Smooth muscle cell (in vitro differentiated cells): ENCODE results near the gene DNAJB6. TPM values are rescaled to one million over a fixed set of nuclear protein-coding genes. Genes with fewer than 3 reads are reported as not detected.
A peak's percentile ranks its signal among the peaks of the same experiment; 100 is the strongest.

ENCODE experiments used
- DNase-seq: peaks from one replicate; lab custom pipeline; 2025; ENCODE audit not compliant: unreplicated experiment; lab: John Stamatoyannopoulos, UW
- H2AFZ ChIP-seq: fragments of 200-600 bp; sonication (generic); 2 replicates; pipeline ENCODE4 v1.6.0; 2016; ENCODE audit warnings: antibody characterized with exemption, low read depth, mild to moderate bottlenecking
- H3F3A ChIP-seq: fragments of 200-600 bp; sonication (generic); 2 replicates; pipeline ENCODE4 v1.6.0; 2017; ENCODE audit warnings: antibody characterized with exemption, low read depth
- H3K27ac ChIP-seq: fragments of 200-600 bp; sonication (generic); 2 replicates; pipeline ENCODE4 v1.5.1; 2016; ENCODE audit warnings: low read depth, mild to moderate bottlenecking
- H3K27me3 ChIP-seq: fragments of 200-600 bp; sonication (generic); 2 replicates; pipeline ENCODE4 v1.6.1; 2016; ENCODE audit warnings: low read depth, mild to moderate bottlenecking
- H3K36me3 ChIP-seq: fragments of 200-600 bp; sonication (generic); 2 replicates; pipeline ENCODE4 v1.5.1; 2016; ENCODE audit warnings: low read depth
- H3K4me1 ChIP-seq: fragments of 200-600 bp; sonication (generic); 2 replicates; pipeline ENCODE4 v1.5.1; 2016; ENCODE audit warnings: low read depth
- H3K4me2 ChIP-seq: fragments of 200-600 bp; sonication (generic); 2 replicates; pipeline ENCODE4 v1.6.0; 2016; ENCODE audit warnings: mild to moderate bottlenecking
- H3K4me3 ChIP-seq: fragments of 200-600 bp; sonication (generic); 2 replicates; pipeline ENCODE4 v1.5.1; 2016; ENCODE audit warnings: mild to moderate bottlenecking
- H3K79me2 ChIP-seq: fragments of 200-600 bp; sonication (generic); 2 replicates; pipeline ENCODE4 v1.6.0; 2016; ENCODE audit warnings: low read depth, mild to moderate bottlenecking
- H3K9ac ChIP-seq: fragments of 200-600 bp; sonication (generic); 2 replicates; pipeline ENCODE4 v1.6.0; 2016; ENCODE audit warnings: low read depth
- H3K9me3 ChIP-seq: fragments of 200-600 bp; sonication (generic); replicated peaks from 2 replicates; pipeline ENCODE4 v1.5.1; 2016; ENCODE audit warnings: low read depth
- H4K20me1 ChIP-seq: fragments of 200-600 bp; sonication (generic); 2 replicates; pipeline ENCODE4 v1.6.0; 2016; ENCODE audit warnings: low read depth
- WGBS: methylation state at CpG from one replicate; pipeline ENCODE4 v1.1.7; 2016; ENCODE audit warnings: low lambda C conversion rate; 5-methylcytosine and 5-hydroxymethylcytosine counted together
- polyA plus RNA-seq: library from polyadenylated mRNA; unstranded; fragments of >200 nt; fragmentation: Nextera tagmentation; extraction: Ambion mirVana; gene quantifications from 2 replicates; pipeline ENCODE4 v1.2.1, GENCODE V29; 2016
- total RNA-seq: library from RNA; depleted of rRNA; stranded (reverse); fragments of >200 nt; gene quantifications from 2 replicates; pipeline ENCODE4 v1.2.3, GENCODE V29; 2014
- TF ChIP-seq, protein P1 (sequence below): fragments of 200-600 bp; sonication (generic); IDR thresholded peaks from 2 replicates; pipeline ENCODE4 v1.5.1; 2017; ENCODE audit warnings: borderline replicate concordance, mild to moderate bottlenecking, antibody characterized with exemption; ENCODE audit not compliant: insufficient read depth, poor library complexity, severe bottlenecking

The DNAJB6 gene
- total and polyA plus RNA-seq, 2 experiments from 2014 or later: 103 to 104 TPM

GRCh38 chr7:157352516-157352915 lies 15.7 kb downstream of the DNAJB6 start:
- H3K36me3 ChIP-seq: no peaks in the 10 kb centered on the region
- H4K20me1 ChIP-seq: peaks cover 100% of the 10 kb centered on the region

DNA sequence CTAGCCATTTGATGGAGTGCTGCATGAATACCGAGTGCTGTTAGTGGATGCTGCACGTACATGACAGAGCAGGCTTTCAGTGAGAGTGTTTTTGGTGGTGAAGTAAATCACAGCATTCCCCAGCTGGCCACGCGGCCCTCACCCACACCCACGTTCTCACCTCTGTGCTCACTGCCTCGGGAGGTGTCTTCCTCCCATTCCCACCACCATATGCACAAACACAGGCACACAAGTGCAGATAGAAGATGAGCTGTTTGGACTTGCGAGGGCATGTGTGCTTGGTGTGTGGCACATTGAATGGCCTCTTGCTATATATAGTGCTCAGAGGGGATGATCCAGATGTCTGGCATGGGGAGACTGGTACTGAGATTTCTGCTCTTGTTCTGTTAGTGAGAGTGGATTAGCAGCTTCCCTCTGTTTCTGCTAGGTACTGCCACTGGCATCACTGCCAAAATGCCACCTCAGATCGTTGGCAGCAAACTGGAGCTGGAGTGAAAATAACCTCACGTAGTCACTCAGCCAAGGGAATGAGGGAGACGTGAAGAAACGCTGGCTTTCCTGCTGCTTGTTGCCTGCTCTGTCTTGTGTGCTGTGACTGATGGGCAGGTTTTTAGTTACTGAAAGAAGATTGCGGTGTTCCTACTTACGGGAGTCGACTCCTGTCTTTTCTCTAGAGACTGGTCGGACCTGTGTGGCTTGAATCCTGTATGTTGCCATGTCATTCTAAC lies 19.1 kb downstream of the DNAJB6 start:
- Histone ChIP-seq H3K9me3 (no peaks in the 10 kb centered on the region), H3K9ac (no peak overlapping the region), H3K4me3 (no peak overlapping the region), H2AFZ (no peak overlapping the region), H3K4me1 (peaks cover 9% of the 10 kb centered on the region), H3K36me3 (no peaks in the 10 kb centered on the region), H3F3A (peaks cover 7% of the 10 kb centered on the region), H3K27ac (peak overlapping the region; percentile 66), H3K27me3 (no peaks in the 10 kb centered on the region), H3K79me2 (peaks cover 100% of the 10 kb centered on the region), H3K4me2 (peak overlapping the region; percentile 64), H4K20me1 (peaks cover 100% of the 10 kb centered on the region)
- TF ChIP-seq, protein P1, sequence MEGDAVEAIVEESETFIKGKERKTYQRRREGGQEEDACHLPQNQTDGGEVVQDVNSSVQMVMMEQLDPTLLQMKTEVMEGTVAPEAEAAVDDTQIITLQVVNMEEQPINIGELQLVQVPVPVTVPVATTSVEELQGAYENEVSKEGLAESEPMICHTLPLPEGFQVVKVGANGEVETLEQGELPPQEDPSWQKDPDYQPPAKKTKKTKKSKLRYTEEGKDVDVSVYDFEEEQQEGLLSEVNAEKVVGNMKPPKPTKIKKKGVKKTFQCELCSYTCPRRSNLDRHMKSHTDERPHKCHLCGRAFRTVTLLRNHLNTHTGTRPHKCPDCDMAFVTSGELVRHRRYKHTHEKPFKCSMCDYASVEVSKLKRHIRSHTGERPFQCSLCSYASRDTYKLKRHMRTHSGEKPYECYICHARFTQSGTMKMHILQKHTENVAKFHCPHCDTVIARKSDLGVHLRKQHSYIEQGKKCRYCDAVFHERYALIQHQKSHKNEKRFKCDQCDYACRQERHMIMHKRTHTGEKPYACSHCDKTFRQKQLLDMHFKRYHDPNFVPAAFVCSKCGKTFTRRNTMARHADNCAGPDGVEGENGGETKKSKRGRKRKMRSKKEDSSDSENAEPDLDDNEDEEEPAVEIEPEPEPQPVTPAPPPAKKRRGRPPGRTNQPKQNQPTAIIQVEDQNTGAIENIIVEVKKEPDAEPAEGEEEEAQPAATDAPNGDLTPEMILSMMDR: no peak
- DNase-seq: no peak
- WGBS: 69% methylated on average over 15 of the region's 15 CpGs

More at GRCh38 chr7:157352516-157352915, 15.7 kb downstream of the DNAJB6 start:
- TF ChIP-seq, protein P1: no peak
- Histone ChIP-seq H3K27ac (peak overlapping the region; percentile 42), H3F3A (peaks cover 12% of the 10 kb centered on the region), H3K4me1 (peaks cover 9% of the 10 kb centered on the region), H3K27me3 (no peaks in the 10 kb centered on the region), H3K4me3 (no peak overlapping the region), H3K79me2 (peaks cover 100% of the 10 kb centered on the region), H2AFZ (no peak overlapping the region), H3K4me2 (no peak overlapping the region), H3K9me3 (no peaks in the 10 kb centered on the region), H3K9ac (no peak overlapping the region)
- 85% methylated on average over 6 of the region's 6 CpGs for WGBS
- DNase-seq: no peak

DNA sequence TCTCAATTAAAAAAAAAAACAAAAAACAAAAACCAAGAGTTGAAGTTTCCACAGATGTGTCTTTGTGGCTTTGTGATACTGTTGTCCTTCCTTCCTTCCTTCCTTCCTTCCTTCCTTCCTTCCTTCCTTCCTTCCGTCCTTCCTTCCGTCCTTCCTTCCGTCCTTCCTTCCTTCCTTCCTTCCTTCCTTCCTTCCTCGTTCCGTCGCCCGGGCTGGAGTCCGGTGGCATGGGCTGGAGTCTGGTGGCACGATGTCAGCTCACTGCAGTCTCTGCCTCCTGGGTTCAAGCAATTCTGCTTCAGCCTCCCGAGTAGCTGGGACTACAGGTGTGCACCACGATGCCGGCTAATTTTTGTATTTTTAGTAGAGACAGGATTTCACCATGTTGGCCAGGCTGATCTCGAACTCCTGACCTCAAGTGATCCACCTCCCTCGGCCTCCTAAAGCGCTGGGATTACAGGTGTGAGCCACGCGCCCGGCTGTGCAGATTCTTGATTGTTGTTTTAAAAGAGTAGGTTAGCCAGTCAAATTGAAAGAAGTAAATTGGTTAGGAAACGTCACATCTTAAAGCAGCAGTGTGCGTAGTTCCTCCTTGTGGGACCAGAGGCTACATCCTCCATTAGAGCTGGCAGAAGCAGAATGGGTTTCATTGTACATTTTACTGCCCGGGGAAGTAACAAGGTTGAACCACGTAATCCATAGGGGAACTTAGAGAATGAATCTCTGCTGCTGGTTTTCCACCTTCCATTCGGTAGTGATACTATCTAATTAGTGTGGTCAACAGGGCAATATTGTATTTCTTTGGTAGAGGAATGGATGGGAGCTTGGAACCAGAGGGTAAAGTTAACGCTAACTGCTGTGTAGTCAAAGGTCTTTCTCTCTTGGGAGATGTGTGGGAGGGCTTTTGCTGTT lies 20.6 kb downstream of the DNAJB6 start:
- Histone ChIP-seq H3K4me2 (no peak overlapping the region), H3F3A (peaks cover 7% of the 10 kb centered on the region), H3K79me2 (peaks cover 100% of the 10 kb centered on the region), H3K9me3 (no peaks in the 10 kb centered on the region), H3K4me3 (no peak overlapping the region), H3K27me3 (no peaks in the 10 kb centered on the region), H3K27ac (peak overlapping the region; percentile 66), H3K36me3 (no peaks in the 10 kb centered on the region), H3K4me1 (peaks cover 9% of the 10 kb centered on the region), H4K20me1 (peaks cover 100% of the 10 kb centered on the region), H2AFZ (no peak overlapping the region), H3K9ac (no peak overlapping the region)
- 86% methylated on average over 19 of the region's 24 CpGs for WGBS
- no peak for DNase-seq
- TF ChIP-seq, protein P1: no peak
